Coronary artery (tissue), 2 donors: ENCODE data around the gene KMT2B.

Source experiments
- DNase-seq: peaks from one replicate; pipeline ENCODE4 v3.0.0-alpha.2; 2017; ENCODE audit warnings: low spot score
- H3K27ac ChIP-seq, 2 donors: fragments of 200-600 bp; sonication (generic); one replicate each; pipeline ENCODE4 v1.5.1; 2016 to 2019
- H3K4me3 ChIP-seq: fragments of 200-600 bp; sonication (generic); 2 replicates; pipeline ENCODE4 v1.5.1; 2016; ENCODE audit warnings: mild to moderate bottlenecking, moderate library complexity
- TF ChIP-seq, protein P1 (sequence below): fragments of 200-600 bp; sonication (generic); IDR thresholded peaks from one replicate; pipeline ENCODE4 v1.5.1; 2019; ENCODE audit warnings: antibody characterized with exemption

KMT2B gene

DNA sequence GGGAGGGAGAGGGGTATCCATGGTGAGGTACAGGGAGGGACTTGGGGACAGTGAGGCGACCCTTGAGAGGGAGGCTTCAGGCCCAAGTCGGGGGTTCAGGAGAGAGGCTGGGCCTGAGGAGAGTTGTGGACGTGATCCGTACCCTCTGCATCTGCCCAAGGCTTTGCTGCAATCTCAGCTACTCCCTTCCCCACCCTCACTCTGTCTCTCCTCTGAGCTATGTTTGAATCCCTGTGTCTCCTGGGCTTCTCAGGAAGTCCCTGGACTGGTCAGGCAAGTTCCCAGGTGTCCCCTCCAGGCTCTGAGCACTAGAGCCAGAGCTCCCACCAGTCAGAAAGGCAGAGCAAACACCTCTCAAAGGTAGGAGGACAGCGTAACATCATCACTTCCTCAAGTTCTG lies 32.4 kb downstream of the KMT2B start:
- TF ChIP-seq, protein P1, sequence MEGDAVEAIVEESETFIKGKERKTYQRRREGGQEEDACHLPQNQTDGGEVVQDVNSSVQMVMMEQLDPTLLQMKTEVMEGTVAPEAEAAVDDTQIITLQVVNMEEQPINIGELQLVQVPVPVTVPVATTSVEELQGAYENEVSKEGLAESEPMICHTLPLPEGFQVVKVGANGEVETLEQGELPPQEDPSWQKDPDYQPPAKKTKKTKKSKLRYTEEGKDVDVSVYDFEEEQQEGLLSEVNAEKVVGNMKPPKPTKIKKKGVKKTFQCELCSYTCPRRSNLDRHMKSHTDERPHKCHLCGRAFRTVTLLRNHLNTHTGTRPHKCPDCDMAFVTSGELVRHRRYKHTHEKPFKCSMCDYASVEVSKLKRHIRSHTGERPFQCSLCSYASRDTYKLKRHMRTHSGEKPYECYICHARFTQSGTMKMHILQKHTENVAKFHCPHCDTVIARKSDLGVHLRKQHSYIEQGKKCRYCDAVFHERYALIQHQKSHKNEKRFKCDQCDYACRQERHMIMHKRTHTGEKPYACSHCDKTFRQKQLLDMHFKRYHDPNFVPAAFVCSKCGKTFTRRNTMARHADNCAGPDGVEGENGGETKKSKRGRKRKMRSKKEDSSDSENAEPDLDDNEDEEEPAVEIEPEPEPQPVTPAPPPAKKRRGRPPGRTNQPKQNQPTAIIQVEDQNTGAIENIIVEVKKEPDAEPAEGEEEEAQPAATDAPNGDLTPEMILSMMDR, result no peak
- DNase-seq, result no peak
- Histone ChIP-seq H3K27ac (peak overlapping the region in 1 of 2 donors; percentile 31), H3K4me3 (no peak overlapping the region)

DNA sequence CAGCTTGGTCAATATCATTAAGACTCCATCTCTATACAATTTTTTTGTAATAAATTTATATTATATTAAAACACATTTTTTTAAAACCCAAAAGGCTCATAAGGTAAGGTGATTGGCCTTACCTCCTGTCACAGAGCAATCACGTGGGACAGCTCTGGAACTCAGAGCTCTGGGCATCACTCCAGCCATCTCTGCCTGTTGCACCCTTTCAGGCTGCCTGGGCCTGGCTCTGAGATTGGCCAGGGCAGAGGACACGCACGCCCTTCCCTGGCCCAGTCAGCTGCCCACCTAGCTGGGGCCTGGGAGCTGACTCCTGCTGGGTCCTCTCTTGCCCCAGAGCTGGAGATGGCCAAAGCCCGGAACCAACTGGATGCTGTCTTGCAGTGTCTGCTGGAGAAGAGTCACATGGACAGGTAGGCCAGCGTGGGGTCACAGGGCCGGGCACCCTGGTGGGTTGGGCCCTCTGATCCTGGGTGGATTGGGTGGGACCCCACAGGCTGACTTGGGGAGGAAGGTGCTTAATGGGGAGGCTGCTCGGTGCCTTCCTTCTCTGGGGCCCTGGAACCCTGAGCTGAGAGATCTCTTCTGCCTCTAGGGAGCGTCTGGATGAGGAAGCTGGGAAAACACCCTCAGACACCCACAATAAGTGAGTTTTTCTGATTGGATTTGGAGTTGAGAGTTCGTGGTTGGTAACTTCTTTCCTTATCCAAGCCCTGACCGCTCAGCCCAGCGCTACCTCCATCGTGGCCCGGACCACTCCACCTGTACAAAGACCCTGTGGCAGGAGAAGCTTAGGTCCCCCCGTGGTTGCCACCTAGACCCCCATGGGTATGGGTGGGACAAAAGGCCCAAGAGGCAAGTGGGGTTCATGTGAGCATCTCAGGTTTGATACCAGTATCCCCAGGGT lies 34.3 kb downstream of the KMT2B start:
- DNase-seq, result no peak
- TF ChIP-seq, protein P1, result no peak
- peak overlapping the region in 1 of 2 donors; percentile 9 for H3K27ac ChIP-seq
- H3K4me3 ChIP-seq, result no peak overlapping the region

DNA sequence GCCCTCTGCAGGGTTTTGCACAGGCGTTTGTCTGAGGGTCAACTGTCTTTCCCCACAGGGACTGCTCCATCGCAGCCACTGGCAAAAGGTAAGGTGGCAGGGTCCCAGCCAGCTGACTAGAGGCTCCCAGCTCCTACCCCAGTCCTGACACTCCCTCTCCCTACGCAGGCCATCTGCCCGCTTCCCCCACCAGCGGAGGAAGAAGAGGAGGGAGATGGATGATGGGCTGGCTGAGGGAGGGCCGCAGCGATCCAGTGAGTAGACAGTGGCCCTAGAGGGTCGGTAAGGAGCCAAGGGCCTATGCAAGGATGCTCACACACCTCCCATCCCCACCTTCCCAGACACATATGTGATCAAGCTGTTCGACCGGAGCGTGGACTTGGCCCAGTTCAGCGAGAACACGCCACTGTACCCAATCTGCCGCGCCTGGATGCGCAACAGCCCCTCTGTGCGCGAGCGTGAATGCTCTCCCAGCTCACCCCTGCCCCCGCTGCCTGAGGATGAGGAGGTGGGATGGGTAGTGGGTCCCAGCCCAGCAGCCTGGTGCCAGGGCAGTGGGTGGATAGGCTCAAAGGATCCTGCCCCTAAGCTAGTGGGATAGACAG lies 35.0 kb downstream of the KMT2B start:
- TF ChIP-seq, protein P1, result no peak
- Histone ChIP-seq H3K27ac (peak overlapping the region in 1 of 2 donors; percentile 100), H3K4me3 (no peak overlapping the region)
- DNase-seq, result no peak

DNA sequence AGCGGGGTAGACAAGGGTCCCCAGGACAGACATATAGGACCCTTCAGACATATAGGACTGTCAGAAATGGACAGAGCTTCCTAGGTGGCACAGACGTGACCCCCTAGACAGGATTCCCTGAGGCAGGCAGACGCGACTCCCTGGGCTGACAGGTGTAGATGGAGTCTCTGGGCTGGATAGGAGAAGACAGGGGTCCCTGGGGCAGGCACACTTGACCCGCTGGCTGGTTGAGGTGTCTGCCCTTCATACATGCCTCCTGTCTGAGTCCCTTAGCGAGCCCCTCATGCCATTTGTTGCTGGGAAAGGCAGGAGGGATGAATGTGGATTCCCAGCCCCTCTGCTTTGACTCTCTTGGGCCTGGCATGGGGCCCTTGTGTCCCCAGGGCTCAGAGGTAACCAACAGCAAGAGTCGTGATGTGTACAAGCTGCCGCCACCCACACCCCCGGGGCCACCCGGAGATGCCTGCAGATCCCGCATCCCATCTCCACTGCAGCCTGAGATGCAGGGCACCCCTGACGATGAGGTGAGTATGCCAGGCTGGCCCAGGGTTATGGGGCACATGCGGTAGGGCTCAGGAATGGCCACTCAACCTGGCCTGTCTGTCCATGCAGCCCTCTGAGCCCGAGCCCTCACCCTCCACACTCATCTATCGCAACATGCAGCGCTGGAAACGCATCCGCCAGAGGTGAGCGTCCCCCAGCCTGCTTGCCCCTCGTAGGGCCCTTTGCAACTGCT lies 36.0 kb downstream of the KMT2B start:
- DNase-seq, result no peak
- TF ChIP-seq, protein P1, result no peak
- no peak overlapping the region for H3K4me3 ChIP-seq
- H3K27ac ChIP-seq, result peak overlapping the region; percentile 100

DNA sequence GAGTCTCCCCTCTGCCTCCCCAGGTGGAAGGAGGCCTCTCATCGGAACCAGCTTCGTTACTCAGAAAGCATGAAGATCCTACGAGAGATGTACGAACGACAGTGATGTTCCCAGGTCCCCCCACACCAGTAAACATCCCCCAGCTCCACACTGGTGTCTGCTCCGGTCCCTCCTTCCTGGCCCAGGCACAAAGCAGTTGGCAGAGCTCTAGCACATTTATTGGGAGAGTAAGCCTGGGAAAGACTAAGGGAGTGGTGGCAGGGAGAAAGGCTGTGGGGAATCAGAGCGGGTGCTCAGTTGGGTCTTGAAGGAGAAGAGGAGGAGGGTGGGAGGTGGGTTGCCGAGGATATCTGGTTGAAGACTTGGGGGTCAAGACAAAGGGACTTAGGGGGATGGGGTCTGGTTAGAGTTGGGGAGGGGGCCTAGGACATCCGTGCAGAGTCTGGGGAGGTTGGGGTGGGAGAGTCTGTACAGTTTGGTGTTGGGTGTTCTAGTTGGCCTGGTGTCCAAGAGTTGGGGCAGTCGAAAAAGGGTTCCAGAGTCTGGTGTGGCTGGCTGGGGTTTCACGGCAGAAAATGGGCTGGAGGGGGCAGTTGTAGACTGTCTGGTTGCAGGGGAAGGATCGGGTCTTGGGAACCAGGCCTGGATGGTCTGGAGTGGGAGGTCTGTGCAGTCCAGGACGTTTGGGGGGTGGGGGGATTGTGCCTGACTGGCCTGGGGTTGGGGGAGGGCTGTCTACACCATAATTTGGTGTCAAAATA lies 36.7 kb downstream of the KMT2B start:
- DNase-seq, result no peak
- TF ChIP-seq, protein P1, result no peak
- Histone ChIP-seq H3K4me3 (peak overlapping the region; percentile 79), H3K27ac (peak overlapping the region; percentile 100)

DNA sequence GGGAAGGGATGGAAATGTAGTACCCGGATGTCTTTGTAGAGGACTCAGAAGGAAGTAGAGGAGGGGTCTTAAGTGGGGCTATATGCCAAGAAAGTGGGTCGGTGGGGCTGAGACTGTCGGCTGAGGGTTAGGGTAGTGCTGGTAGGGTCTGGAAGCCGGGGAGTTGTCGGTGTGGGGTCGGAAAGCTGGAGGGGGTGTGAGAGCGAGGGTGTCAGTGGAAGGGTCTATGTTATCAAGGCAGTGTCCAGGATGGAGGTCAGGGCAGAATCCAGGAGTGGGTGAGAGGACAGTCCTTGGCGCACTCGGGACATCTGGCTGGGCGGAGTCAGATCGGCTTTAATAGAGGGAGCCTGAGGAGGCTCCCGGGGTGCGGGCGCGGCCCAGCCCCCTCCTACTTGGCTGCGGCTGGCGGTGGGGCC lies 37.3 kb downstream of the KMT2B start:
- TF ChIP-seq, protein P1, result no peak
- Histone ChIP-seq H3K27ac (peak overlapping the region; percentile 100), H3K4me3 (peak overlapping the region; percentile 79)
- DNase-seq, result no peak
